Coronary artery (tissue), 2 donors: ENCODE data around the gene KRTAP5-2.
"Not testable (repeated sequence)": the region's sequence is repeated elsewhere in the genome, so short reads cannot be mapped to it uniquely, and the experiment has no call there.

Experiments
- DNase-seq: peaks from one replicate; pipeline ENCODE4 v3.0.0-alpha.2; 2017; ENCODE audit warnings: low spot score
- H3K27ac ChIP-seq, 2 donors: fragments of 200-600 bp; sonication (generic); one replicate each; pipeline ENCODE4 v1.5.1; 2016 to 2019
- H3K4me3 ChIP-seq: fragments of 200-600 bp; sonication (generic); 2 replicates; pipeline ENCODE4 v1.5.1; 2016; ENCODE audit warnings: mild to moderate bottlenecking, moderate library complexity
- TF ChIP-seq, protein P1 (sequence below): fragments of 200-600 bp; sonication (generic); IDR thresholded peaks from one replicate; pipeline ENCODE4 v1.5.1; 2019; ENCODE audit warnings: antibody characterized with exemption

KRTAP5-2 gene

DNA sequence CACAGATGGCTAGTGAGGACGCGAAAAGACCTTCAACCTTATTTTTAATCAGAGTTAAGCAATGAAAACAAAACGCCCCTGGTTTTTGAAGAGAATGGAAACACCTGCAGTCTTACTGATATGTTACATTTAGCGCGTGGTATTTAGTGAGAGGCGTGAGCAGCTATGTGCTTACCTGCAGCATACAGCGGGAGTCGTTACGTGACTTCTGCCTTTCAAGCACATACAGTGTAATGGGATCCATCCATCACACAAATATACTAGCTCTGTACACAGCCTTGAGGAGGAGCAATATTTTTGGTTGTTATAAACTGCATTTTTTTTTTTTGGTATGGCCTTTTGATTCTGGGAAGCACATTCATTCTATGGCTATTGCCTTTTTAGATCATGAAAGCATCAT is 5.5 kb downstream of the KRTAP5-2 start:
- Histone ChIP-seq H3K4me3 (no peak overlapping the region), H3K27ac (no peak overlapping the region)
- DNase-seq: no peak
- TF ChIP-seq, protein P1, sequence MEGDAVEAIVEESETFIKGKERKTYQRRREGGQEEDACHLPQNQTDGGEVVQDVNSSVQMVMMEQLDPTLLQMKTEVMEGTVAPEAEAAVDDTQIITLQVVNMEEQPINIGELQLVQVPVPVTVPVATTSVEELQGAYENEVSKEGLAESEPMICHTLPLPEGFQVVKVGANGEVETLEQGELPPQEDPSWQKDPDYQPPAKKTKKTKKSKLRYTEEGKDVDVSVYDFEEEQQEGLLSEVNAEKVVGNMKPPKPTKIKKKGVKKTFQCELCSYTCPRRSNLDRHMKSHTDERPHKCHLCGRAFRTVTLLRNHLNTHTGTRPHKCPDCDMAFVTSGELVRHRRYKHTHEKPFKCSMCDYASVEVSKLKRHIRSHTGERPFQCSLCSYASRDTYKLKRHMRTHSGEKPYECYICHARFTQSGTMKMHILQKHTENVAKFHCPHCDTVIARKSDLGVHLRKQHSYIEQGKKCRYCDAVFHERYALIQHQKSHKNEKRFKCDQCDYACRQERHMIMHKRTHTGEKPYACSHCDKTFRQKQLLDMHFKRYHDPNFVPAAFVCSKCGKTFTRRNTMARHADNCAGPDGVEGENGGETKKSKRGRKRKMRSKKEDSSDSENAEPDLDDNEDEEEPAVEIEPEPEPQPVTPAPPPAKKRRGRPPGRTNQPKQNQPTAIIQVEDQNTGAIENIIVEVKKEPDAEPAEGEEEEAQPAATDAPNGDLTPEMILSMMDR: no peak

DNA sequence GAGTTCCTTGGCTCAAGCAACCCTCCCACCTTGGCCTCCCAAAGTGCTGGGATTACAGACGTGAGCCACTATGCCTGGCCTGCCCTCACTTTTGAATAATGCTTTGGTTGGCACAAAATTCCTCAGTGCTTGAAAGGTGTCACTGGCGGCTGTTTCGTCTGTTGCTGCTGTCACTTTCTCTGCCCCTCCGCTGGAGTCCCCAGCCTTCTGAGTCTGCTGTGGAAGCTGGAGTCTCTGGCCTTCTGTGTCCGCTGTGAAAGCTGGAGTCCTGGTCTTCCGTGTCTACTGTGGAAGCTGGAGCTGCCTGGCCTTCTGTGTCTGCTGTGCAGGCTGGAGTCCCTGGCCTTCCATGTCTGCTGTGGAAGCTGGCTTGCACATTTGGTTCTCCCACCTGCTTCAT is 8.1 kb downstream of the KRTAP5-2 start:
- no peak for DNase-seq
- TF ChIP-seq, protein P1: no peak
- H3K4me3 ChIP-seq: no peak overlapping the region
- H3K27ac ChIP-seq: no peak overlapping the region

DNA sequence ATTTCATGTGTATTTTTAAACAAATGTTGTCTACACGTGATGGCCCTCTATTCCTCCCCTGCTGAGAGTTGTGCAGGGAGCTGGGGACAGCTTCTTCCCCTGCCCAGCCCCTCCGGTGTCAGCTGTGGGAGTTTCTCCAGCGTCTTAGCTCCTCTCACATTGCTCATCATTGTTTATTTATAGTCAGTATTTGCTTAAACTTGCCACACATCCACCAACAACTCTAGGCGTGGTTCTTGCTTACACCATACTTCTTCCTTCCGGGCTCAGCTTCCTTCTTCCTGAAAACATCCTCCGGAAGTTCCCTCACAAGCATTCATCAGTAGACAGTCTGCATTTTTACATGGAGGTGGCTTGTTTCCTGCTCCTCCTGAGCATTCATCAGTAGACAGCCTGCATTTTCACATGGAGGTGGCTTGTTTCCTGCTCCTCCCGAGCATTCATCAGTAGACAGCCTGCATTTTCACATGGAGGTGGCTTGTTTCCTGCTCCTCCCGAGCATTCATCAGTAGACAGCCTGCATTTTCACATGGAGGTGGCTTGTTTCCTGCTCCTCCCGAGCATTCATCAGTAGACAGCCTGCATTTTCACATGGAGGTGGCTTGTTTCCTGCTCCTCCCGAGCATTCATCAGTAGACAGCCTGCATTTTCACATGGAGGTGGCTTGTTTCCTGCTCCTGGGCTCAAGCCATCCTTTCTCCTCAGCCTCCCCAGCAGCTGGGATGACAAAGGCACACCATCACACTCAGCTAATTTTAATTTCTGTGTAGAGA is 8.7 kb downstream of the KRTAP5-2 start:
- DNase-seq, H3K27ac ChIP-seq, H3K4me3 ChIP-seq: not testable (repeated sequence)

DNA sequence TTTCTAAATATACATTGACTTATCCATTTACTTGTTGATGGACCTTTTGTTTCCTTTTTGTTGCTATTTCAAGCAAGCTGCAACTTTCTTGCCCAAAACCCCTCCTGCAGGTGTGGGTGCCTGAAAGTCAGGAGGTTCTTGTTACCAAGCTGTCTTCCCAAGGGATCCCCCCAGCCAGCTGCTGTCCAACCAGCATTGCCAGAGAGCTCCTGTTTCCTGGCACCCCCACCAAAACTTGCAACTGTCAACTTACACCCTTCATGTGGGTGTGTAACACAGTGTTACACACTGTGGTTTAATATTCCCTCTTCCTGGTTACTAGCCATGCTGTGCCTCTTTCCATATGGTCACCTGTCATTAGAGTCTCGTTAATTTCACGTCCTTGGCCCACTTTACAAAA is 11.4 kb downstream of the KRTAP5-2 start:
- DNase-seq: no peak
- Histone ChIP-seq H3K27ac (no peak overlapping the region), H3K4me3 (no peak overlapping the region)
- TF ChIP-seq, protein P1: no peak

DNA sequence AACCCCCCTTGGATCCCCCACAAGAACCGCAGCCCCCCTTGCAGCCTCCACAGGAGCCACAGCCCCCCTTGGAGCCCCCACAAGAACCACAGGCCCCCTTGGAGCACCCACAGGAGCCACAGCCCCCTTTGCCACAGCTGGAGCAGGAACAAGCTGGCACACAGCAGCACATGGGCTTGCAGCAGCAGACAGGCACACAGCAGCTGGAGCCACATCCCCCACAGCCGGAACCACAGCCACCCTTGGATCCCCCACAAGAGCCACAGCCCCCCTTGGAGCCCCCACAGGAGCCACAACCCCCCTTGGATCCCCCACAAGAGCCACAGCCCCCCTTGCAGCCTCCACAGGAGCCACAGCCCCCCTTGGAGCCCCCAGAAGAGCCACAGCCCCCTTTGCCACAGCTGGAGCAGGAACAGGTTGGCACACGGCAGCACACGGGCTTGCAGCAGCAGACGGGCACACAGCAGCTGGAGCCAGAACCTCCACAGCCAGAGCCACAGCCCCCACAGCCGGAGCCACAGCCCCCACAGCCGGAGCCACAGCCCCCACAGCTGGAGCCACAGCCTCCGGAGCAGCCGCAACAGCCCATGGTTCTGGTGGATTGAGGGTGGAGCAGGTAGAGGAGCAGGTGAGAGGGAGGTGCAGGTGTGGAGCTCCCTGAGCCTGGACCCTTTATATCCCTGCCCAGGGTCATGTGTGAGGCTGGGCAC is 13.3 kb downstream of the KRTAP5-2 start, which contains the start of gene KRTAP5-1:
KRTAP5-1 (minus strand) TSS at position 623 of the 710 bp plus-strand sequence; CDS start at position 589, 34 bp downstream.
- not testable (repeated sequence) for H3K4me3 ChIP-seq, DNase-seq, H3K27ac ChIP-seq

DNA sequence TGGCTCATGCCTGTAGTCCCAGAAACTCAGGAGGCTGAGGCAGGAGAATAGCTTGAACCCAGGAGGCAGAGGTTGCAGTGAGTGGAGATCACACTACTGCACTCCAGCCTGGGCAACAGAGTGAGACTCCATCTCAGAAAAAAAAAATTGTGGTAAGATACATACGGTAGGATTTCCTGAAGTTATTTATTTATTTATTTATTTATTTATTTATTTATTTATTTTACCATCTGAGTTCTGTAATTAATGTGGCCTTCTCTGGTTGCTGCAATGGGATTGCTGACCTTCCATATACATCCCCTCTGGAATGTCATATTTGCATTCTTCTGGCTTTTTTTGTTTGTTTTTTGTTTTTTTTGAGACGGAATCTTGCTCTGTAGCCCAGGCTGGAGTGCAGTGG is 15.2 kb downstream of the KRTAP5-2 start:
- not testable (repeated sequence) for H3K27ac ChIP-seq, H3K4me3 ChIP-seq, DNase-seq

DNA sequence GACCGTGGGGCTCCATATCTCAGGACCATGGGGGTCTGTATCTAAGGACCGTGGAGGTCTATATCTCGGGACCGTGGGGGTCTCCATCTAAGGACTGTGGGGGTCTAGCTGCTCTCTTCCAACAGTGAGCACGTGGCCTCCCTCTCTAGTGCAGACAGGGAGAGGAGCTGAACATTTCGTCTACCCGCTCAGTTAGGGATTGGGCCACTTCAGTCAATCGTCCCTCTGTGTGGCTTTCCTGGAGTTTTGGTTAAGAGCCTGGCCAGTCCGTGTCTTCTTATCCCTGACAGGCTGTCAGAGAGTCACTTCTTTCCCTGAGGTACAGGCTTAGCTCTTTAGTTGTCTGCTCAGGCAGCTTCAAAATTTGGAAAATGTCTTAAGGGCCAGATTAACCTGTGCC is 16.1 kb downstream of the KRTAP5-2 start:
- Histone ChIP-seq H3K4me3 (no peak overlapping the region), H3K27ac (no peak overlapping the region)
- TF ChIP-seq, protein P1: no peak
- DNase-seq: no peak

DNA sequence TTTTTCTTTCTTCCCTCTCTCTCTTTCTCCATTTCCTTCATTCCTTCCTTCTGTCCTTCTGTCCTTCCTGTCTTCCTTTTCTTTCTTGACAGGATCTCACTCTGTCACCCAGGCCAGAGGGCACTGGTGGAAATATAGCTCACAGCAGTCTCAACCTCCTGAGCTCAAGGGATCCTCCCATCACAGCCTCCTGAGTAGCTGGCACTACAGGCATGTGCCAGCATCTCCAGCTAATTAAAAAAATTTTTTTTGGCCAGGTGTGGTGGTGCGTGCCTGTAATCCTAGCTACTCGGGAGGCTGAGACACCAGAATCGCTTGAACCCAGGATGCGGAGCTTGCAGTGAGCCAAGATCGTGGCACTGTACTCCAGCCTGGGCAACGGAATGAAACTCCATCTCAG is 21.3 kb downstream of the KRTAP5-2 start:
- no peak overlapping the region for H3K4me3 ChIP-seq
- DNase-seq: no peak
- TF ChIP-seq, protein P1: no peak

DNA sequence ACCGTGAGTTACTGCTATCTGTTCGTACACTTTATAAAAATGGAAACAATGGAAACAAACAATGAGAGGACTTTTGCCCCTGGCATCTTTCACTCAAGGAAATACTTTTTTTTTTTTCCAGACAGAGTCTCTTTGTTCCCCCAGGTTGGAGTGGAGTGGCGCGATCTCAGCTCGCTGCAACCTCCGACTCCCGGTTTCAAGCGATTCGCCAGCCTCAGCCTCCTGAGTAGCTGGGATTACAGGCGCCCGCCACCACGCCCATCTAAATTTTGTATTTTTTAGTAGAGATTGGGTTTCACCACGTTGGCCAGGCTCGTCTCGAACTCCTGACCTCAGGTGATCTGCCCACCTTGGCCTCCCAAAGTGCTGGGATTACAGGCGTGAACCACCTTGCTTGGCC is 22.3 kb downstream of the KRTAP5-2 start:
- not testable (repeated sequence) for H3K4me3 ChIP-seq, DNase-seq, H3K27ac ChIP-seq

More for the DNA sequence above, 21.3 kb downstream of the KRTAP5-2 start:
- no peak overlapping the region for H3K27ac ChIP-seq
